Embryonic facial prominence (tissue), 1 donor: ENCODE data around the gene SCO1.
"Not testable (repeated sequence)": the region's sequence is repeated elsewhere in the genome, so short reads cannot be mapped to it uniquely, and the experiment has no call there.

Experiments
- DNase-seq: peaks from one replicate; pipeline ENCODE4 v3.0.0-alpha.2; 2016; ENCODE audit errors: extremely low spot score

SCO1 gene

GRCh38 chr17:10726196-10726595, 28.9 kb upstream of the SCO1 start:
- DNase-seq: no peak

GRCh38 chr17:10725262-10725661, 27.9 kb upstream of the SCO1 start:
- DNase-seq: no peak

DNA sequence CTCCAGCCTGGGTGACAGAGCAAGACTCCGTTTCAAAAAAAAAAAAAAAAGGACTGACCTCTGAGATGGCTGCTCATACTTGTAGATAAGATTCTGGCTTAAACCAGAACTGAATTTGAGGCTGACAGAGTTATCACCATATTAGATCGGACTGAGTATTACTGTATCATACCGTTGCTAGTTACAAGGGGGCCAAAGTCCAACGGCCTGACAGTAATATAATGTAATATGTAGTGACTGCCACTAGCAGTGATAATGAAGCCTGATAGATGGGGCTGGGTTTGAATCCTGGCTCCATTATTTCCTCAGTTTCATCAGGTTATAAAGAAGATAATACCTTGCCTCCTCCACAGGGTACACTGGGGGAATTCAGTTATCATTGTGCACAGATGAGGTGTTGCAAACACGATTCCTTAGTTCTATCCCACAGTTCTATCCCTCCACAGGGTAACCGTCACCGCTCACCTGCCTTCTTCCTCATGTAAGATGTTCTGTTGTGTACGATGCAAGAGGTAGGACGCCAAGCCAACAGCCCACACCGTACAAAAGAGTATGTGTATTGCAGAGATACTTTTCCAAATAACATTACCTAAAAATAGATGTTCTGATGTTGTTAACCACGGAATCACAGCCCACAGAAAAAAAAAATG, 27.3 kb upstream of the SCO1 start:
- no peak for DNase-seq

GRCh38 chr17:10718547-10718946, 21.2 kb upstream of the SCO1 start:
- DNase-seq: no peak

- DNase-seq: no peak
Measured at GRCh38 chr17:10716218-10716617, 18.9 kb upstream of the SCO1 start.

- DNase-seq: no peak
Measured at GRCh38 chr17:10713318-10713717, 16.0 kb upstream of the SCO1 start.

DNA sequence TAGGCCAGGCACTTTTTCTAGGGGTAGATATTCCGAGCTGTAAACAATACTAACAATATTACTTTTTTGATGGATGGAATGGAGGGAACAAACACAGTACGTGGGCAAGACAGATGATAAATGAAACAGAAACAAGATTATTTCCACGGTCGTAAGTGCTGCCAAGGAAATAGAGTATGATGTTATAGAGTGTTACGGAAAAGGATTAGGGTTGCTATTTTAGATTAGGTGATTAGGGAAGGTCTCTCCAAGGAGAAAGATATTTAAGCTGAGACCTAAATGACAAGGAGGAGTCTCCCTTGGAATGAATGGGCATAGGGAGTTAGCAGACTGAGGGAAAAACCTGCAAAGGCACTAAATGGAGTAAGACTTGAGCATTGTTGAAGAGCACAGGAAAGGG, 8.4 kb upstream of the SCO1 start:
- DNase-seq: no peak

DNA sequence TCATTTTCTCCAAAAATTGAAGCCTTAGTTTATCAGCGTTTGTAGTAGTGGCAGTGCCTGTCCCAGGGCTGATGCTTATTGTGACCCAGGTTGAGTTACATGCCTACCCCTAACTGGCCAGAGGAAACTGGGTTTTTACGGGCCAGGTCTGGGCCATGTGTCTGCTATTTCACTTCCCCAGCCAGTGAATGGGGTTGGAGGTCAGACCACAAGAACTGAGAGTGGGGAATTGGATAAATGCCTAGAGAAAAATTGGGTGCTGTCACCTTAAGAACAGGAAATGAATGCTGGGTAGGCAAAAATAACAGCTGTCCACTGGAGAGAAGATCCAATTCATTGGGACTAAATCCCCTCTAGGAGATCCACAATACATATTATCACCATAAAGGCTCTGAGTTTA, 5.2 kb upstream of the SCO1 start:
- DNase-seq: no peak

- DNase-seq: no peak
Measured at GRCh38 chr17:10699856-10700255, 2.5 kb upstream of the SCO1 start.

DNA sequence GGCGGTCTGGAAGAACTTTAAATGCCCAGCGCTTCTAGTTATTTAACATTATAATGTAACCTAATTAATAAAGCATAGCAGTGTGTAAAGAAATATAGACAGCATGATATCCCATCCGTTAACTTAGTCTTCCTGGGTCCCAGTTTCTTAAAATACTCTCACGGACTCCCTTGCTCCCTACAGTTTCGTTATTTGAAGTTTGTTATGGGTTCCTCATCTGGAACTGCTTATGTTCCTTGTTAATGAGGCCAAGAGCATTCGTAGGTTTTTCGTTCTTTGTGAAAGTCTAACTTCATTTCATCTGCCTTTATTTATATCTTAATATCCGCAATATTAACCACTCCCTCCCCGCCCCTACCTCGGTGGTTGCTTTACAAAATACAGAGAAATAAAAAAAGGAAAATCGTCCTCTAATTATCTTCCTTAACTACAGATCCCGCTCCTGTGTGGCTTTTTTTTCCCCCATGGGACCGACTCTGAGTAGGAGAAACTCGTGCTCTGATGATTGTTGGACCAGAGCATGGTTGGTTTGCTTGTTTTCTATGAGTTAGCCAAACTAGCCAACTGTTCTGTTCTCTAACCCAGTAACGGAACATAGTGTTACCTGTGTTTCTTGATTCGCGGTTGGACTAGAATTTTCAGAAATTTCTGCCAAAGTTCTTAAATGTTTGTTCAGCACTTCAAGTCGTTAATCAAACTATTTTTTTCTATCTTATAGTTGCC, 924 bp upstream of the SCO1 start:
- no peak for DNase-seq

- DNase-seq: not testable (repeated sequence)
Measured at GRCh38 chr17:10695875-10696407, 1.4 kb downstream of the SCO1 start.

GRCh38 chr17:10687499-10687898, 9.8 kb downstream of the SCO1 start:
- no peak for DNase-seq

DNA sequence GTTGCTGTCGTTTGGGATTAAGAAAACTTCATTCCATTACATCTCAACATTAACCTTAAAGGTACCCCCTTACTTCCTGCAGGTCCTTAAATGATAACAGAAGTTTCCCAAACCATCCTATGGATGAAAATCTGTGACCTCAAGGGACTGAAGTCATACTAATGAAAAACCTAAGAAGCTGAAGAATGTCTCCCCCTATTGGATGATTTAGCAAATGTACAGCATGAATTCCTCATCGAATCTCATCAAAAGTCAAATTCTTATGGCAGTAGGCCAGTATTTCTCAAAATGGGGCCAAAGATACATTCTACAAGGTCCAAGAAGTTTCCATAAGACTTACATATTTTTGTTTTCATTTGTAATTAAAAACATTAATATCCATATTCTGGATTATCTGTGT, 13.5 kb downstream of the SCO1 start:
- no peak for DNase-seq

GRCh38 chr17:10681866-10682446, 15.4 kb downstream of the SCO1 start:
- DNase-seq: no peak

DNA sequence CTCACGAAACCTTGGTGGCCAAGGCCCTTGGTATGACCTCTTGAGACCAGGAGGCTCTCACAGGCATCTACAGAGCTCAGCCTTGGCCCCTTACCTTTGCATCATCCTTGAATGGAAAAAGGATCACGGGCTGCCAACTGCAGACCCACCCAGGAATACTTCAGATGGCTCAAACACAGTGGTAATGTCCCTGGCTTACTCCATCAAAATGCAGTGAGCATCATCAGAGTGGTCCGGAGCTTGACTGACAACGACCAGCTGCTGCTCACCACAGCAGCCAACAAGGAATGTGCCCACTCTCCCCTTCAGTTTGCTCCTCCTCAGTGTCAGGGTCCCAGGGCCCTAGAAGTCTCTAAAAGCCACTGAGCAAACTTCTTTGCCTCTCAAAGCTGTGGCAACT, 22.6 kb downstream of the SCO1 start:
- no peak for DNase-seq

DNA sequence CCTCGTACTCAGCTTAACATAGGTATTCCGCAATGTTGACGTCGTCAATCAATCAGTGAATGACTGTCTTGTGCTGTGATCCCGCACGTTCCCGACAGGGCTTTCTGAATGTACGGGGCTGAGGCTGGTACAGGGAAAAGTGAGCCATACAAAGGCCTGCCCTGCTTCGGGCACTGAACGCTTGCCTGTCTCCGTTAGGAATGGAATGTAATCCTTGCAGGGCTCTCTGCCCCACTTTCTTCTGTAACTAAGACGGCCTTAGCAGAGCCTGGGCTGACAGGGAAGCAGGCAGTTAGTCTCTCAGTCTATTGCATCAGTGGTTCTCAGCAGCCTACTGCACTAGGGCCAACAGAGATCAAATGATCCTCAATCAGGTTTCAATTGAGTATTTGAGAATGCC, 24.0 kb downstream of the SCO1 start:
- DNase-seq: no peak

- no peak for DNase-seq
Measured at GRCh38 chr17:10668775-10669174, 28.6 kb downstream of the SCO1 start.

DNA sequence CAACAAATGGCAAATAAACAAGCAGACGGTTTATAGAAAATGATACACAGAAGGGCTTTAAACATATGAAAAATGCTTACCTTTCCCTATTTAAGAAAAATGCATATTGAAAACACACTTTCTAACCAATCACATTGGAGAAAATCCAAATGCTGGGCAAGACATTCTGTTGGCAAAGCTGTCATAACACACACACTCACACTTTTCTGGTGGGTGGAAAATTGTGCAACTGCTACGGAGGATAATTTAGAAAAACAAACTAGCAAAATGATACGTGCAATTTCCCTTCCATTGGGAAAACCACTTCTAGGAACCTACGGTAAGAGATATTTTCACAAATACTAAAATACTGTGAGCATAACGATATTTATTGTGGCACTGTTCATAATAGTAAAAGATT, 30.4 kb downstream of the SCO1 start:
- DNase-seq: no peak

DNA sequence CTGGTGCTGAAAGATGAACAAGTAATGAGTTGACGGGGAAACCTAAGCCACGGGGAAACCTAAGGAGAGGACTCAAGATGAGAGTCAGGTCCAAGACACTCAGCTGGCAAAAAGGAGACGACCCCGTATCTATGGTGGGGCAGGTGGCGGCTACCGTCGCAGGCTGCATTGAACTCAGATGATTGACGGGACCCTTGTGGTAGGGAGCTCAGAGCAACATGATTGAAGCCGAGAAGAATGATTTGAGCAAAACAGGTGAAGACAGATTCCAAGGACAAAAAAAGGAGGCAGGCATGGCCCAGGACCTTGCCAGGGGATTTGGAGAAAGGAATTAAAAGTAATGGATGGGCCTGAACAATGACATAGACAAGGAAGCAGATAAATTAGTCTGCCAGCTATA, 32.8 kb downstream of the SCO1 start:
- no peak for DNase-seq

DNA sequence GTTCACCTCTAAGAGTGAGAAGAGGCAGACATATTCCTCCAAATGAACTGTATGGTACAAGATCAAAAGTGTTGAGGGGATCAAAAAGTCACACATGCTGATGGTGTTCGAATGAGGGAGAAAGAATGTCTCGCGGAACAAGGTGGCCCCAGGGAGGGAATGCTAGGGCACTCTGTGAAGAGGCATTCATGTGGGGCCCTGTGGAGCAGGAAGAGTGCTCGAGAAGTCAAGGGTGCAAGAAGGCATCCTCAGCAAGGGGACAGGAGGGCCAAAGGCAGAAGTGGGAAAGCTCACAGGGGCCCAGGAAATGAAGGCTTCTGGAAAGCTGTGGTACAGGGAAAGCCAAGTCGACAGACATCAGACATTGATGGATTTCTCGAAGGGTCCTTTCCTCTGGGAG, 34.1 kb downstream of the SCO1 start:
- no peak for DNase-seq

GRCh38 chr17:10661437-10661836, 35.9 kb downstream of the SCO1 start:
- no peak for DNase-seq

- DNase-seq: no peak
Measured at GRCh38 chr17:10657879-10658278, 39.5 kb downstream of the SCO1 start.

- DNase-seq: no peak
Measured at GRCh38 chr17:10657148-10657547, 40.2 kb downstream of the SCO1 start, which contains the start of gene MYH3. Gene MYH3 (minus strand): TSS chr17:10657309. CDS start chr17:10655064, 2,245 bp downstream.
